ENCODE measurements around the gene TFE3.

Gene TFE3

GRCh38 chrX:49059681-49060085 lies 16.5 kb upstream of the TFE3 start:
- no peak for DNase-seq

DNA sequence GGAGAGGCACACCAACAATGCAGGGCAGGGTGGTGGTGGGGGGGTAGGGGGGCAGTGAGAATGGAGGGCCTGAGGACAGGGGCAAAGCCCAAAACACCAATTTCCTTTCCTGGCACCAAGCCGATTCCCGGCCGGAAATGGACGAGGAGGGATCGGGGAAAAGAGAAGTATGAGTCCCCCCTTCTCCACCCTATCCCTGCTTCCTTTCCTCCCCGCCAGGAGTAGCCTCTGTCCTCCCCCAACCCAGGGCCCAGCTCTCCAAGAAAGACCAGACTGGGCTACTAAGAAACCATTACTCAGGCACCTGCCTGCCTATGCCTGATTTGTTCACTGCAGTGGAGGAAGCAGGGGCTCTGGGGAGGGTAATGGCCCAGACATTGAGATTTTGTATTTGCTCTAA lies 16.0 kb upstream of the TFE3 start:
- no peak for DNase-seq

DNA sequence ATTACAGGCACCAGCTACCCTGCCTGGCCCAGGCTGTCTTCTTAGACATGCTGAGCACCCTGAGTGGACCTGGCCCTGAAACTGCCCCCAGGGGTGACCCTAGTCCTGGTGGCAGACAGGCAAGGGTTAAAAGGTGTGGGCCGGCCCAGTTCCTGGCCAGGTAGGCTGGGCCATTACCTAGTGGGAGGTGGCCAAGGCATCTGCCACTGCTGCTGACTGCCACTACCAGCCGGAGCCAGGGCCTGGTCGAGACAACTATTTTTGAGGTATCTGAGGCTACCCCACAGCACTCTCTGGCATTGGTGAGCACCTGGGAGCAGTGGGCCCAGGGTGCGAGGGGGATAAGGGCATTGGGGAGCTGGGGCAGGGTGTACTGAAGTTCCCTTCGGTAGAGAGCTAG lies 15.6 kb upstream of the TFE3 start, which contains the start of gene CCDC120:
Gene CCDC120, plus strand, starts transcription at position 206 of the 400 bp plus-strand sequence. CDS start 3,043 bp downstream, outside the sequence.
- no peak for DNase-seq

GRCh38 chrX:49054073-49054762 lies 11.1 kb upstream of the TFE3 start:
- no peak for DNase-seq

GRCh38 chrX:49053223-49054072 lies 10.3 kb upstream of the TFE3 start:
- no peak for DNase-seq

GRCh38 chrX:49043987-49044281 lies 777 bp upstream of the TFE3 start:
- DNase-seq: no peak

- no peak for DNase-seq
These were observed 457 bp downstream of the TFE3 start for GRCh38 chrX:49042581-49043219.

DNA sequence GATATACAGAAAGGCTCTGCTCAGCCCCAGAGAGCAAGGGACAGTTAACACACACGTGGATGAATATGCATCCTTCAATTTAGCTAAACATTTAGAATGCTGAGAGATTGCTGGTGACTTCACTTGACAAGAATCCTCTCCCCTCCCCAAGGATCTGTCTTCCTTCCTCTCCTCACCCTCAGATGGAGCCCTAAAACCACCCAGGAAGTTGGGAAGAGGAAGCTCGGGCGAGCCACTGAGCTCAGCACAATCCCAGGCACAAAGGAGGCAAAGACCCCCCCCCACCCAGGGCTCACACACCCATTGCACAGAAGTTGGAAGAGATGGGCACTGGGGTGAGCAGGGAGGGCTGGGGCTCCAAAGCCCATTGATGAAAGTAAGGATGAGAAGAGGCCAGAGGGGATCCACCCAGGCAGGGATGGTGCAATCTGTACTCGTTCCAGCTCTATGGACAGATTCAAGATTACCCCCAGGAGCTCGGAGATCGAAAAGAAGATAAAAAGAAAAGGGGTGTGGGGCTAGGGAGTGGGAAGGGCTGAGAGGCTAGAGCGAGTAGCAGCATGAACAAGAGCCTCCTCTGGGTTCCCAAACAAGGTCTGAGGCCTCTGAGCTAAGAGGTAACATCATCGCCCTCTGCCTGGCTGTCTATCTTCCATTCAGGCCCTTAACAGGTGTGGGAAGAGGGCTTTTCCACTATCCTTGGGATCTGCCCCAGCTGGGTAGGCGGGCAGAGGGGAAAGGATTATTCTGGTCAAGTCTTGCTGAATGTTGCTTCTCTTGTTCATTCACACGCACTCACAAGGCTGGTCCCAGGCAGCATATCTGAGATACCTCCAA lies 1.2 kb downstream of the TFE3 start:
- DNase-seq: no peak

- DNase-seq: no peak
These were observed 2.7 kb downstream of the TFE3 start for GRCh38 chrX:49040376-49040955.

- DNase-seq: no peak
These were observed 3.4 kb downstream of the TFE3 start for GRCh38 chrX:49039598-49040375.

DNA sequence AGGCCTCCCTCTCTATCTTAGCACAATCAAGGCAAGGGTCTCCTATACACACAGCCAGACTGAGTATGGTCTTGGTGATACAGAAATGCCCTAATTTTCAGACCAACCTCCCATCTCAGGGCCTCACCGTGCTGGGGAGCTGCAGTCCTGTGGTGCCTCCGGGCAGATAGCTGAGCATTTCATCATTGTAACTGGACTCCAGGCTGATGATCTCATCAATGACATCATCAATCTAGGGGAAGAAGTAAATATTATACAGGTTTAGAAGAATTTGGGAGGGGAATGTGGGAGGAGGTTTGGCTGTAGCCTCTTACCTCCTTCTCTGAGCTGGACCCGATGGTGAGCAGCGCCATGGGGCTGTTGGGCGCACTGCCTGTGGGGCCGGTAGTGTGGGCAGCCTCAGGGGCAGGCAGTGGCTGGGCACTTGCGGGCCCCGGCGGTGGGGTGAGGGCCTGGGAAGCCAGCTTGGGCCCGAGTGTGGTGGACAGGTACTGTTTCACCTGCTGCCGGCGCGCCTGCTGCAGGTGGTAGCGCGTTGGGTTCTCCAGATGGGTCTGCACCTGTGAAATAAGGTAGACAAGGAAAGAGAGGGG lies 5.2 kb downstream of the TFE3 start:
- DNase-seq: no peak

DNA sequence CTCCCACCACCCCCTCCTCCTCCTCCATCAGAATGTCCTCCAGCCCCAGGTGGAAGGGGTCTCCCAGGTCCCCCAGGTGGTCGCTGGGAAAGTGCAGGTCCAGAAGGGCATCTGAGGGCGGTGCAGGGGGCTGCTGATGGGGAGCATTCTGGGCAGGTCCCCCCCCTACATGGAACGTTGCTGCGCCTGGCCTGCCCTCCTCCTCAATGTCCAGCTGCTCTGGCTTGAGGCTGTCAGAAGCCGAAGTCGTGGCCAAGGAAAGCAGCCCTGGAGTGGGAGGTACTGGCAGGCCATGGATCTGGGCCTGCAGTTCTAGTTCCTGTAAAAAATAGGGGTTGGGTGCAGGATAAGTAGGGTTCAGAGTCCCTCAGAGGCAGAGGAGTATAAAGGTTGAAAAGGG lies 12.9 kb downstream of the TFE3 start:
- no peak for DNase-seq

- no peak for DNase-seq
These were observed 13.3 kb downstream of the TFE3 start for GRCh38 chrX:49029876-49030275.

GRCh38 chrX:49019599-49020249 lies 23.4 kb downstream of the TFE3 start:
- DNase-seq: no peak

DNA sequence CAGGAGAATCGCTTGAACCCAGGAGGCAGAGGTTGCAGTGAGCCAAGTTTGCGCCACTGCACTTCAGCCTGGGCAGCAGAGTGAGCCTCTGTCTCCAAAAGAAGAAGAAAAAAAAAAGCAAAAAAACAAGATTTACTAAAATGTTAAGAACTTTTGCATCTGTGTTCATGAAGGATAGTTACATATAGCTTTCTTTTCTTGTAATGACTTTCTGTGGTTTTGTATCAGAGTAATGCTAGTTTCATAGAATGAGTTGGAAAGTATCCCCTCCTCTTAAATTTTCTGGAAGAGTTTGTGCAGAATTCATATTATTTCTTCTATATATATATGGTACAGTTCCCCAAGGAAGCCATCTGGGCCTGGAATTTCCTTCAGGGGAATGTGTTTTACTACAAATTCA lies 24.1 kb downstream of the TFE3 start:
- DNase-seq: no peak

DNA sequence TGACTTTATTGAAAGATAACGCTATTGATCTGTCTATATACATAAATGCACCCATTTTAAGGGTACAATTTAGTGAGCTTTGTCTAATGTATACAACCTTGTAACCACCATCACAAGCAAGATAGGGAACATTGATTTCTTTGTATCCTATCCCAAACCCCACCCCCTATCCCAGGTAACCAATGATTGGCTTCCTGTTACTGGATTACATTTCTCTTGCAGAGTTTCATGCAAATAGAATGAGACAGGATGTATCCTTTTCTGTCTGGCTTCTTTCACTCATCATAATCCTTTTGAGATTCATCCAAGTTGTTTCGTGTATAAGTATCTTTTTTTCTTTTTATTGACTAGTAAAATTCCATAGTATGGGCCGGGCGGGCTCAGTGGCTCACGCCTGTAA lies 39.5 kb downstream of the TFE3 start:
- DNase-seq: no peak

- peak; percentile 23 for DNase-seq
These were observed 40.8 kb downstream of the TFE3 start, which contains the start of gene GRIPAP1 for GRCh38 chrX:49002091-49002935. TSS of gene GRIPAP1 (minus strand) at chrX:49002264. CDS start at chrX:49002229, 35 bp downstream.

GRCh38 chrX:49001521-49002090 lies 41.6 kb downstream of the TFE3 start:
- DNase-seq: no peak

GRCh38 chrX:49000636-49001035 lies 42.5 kb downstream of the TFE3 start:
- no peak for DNase-seq
